Stimulated activated effector memory CD8-positive, alpha-beta T cell treated with anti-CD3 and anti-CD28 coated beads, Interleukin-12 subunit alpha, Interleukin-12 subunit beta, amount 100 ng/mL, for 72 hours (primary cell): Measurements from ENCODE around the gene TRIM13.
"Not testable (repeated sequence)": the region's sequence is repeated elsewhere in the genome, so short reads cannot be mapped to it uniquely, and the experiment has no call there.

Experiments used
- ATAC-seq: fragments of 150-1000 bp; cut with Tn5 transposase; 2 replicates; pipeline ENCODE4 v1.10.0; 2021
- DNase-seq, 2 donors: peaks; one replicate each; pipeline ENCODE4 v3.0.0; 2021 to 2022; ENCODE audit warnings: low spot score in 2 of 2
- H3K27ac Mint-ChIP-seq: one replicate; pipeline ENCODE4 v1.8.0; 2022; ENCODE audit warnings: mild to moderate bottlenecking, mixed read lengths
- H3K36me3 Mint-ChIP-seq: one replicate; pipeline ENCODE4 v1.8.0; 2022; ENCODE audit warnings: mild to moderate bottlenecking, mixed read lengths
- H3K4me1 Mint-ChIP-seq: one replicate; pipeline ENCODE4 v1.8.0; 2022; ENCODE audit warnings: mixed read lengths
- H3K4me3 Mint-ChIP-seq: one replicate; pipeline ENCODE4 v1.8.0; 2022; ENCODE audit warnings: mild to moderate bottlenecking, mixed read lengths
- H3K9me3 Mint-ChIP-seq: one replicate; pipeline ENCODE4 v1.8.0; 2022; ENCODE audit warnings: mixed read lengths

The TRIM13 gene

GRCh38 chr13:50015750-50016149 is 18.9 kb downstream of the TRIM13 start:
- H3K27ac Mint-ChIP-seq = no peak overlapping the region
- H3K4me3 Mint-ChIP-seq = no peak overlapping the region
- H3K36me3 Mint-ChIP-seq = peaks cover 78% of the 10 kb centered on the region
- ATAC-seq (no peak), DNase-seq (no peak)
- H3K9me3 Mint-ChIP-seq = no peaks in the 10 kb centered on the region
- peaks cover 6% of the 10 kb centered on the region for H3K4me1 Mint-ChIP-seq

- Mint-ChIP-seq H3K9me3 (no peaks in the 10 kb centered on the region), H3K4me1 (peaks cover 6% of the 10 kb centered on the region), H3K4me3 (no peak overlapping the region), H3K36me3 (peaks cover 78% of the 10 kb centered on the region), H3K27ac (no peak overlapping the region)
- no peak for ATAC-seq
- DNase-seq = no peak
These were observed 19.6 kb downstream of the TRIM13 start for GRCh38 chr13:50016444-50016843.

GRCh38 chr13:50017819-50018218 is 21.0 kb downstream of the TRIM13 start:
- H3K4me1 Mint-ChIP-seq = peaks cover 6% of the 10 kb centered on the region
- H3K27ac Mint-ChIP-seq = no peak overlapping the region

GRCh38 chr13:50025436-50025835 is 28.6 kb downstream of the TRIM13 start:
- no peaks in the 10 kb centered on the region for H3K9me3 Mint-ChIP-seq
- DNase-seq (no peak), ATAC-seq (no peak)
- H3K4me1 Mint-ChIP-seq = no peaks in the 10 kb centered on the region
- no peak overlapping the region for H3K27ac Mint-ChIP-seq
- H3K36me3 Mint-ChIP-seq = peaks cover 63% of the 10 kb centered on the region
- no peak overlapping the region for H3K4me3 Mint-ChIP-seq

More at GRCh38 chr13:50017819-50018218, 21.0 kb downstream of the TRIM13 start:
- Mint-ChIP-seq H3K4me3 (no peak overlapping the region), H3K36me3 (peaks cover 76% of the 10 kb centered on the region), H3K9me3 (no peaks in the 10 kb centered on the region)
- no peak for DNase-seq
- ATAC-seq = no peak

- H3K36me3 Mint-ChIP-seq = peaks cover 49% of the 10 kb centered on the region
- no peaks in the 10 kb centered on the region for H3K9me3 Mint-ChIP-seq
- no peaks in the 10 kb centered on the region for H3K4me1 Mint-ChIP-seq
- DNase-seq = no peak
- no peak overlapping the region for H3K27ac Mint-ChIP-seq
- no peak for ATAC-seq
- no peak overlapping the region for H3K4me3 Mint-ChIP-seq
These were observed 30.1 kb downstream of the TRIM13 start for GRCh38 chr13:50026788-50027473.

- no peak for ATAC-seq
- no peak overlapping the region for H3K27ac Mint-ChIP-seq
- no peak overlapping the region for H3K4me3 Mint-ChIP-seq
- H3K36me3 Mint-ChIP-seq = peaks cover 20% of the 10 kb centered on the region
- no peaks in the 10 kb centered on the region for H3K4me1 Mint-ChIP-seq
- no peaks in the 10 kb centered on the region for H3K9me3 Mint-ChIP-seq
- no peak for DNase-seq
These were observed 33.5 kb downstream of the TRIM13 start for GRCh38 chr13:50030315-50030714.

GRCh38 chr13:50033725-50034124 is 36.9 kb downstream of the TRIM13 start:
- Mint-ChIP-seq H3K4me3 (no peak overlapping the region), H3K36me3 (peaks cover 7% of the 10 kb centered on the region), H3K4me1 (no peaks in the 10 kb centered on the region), H3K27ac (no peak overlapping the region), H3K9me3 (no peaks in the 10 kb centered on the region)
- ATAC-seq (no peak), DNase-seq (no peak)

GRCh38 chr13:50037788-50038187 is 40.9 kb downstream of the TRIM13 start:
- Mint-ChIP-seq H3K36me3 (peaks cover 45% of the 10 kb centered on the region), H3K27ac (peak overlapping the region; percentile 20), H3K4me1 (no peaks in the 10 kb centered on the region), H3K9me3 (no peaks in the 10 kb centered on the region), H3K4me3 (no peak overlapping the region)
- DNase-seq (no peak), ATAC-seq (no peak)

- no peak for DNase-seq
- Mint-ChIP-seq H3K27ac (peak overlapping the region; percentile 20), H3K9me3 (no peaks in the 10 kb centered on the region), H3K4me1 (no peaks in the 10 kb centered on the region), H3K4me3 (no peak overlapping the region), H3K36me3 (peaks cover 50% of the 10 kb centered on the region)
- ATAC-seq = no peak
These were observed 41.4 kb downstream of the TRIM13 start for GRCh38 chr13:50038266-50038665.

GRCh38 chr13:50052478-50052877 is 55.6 kb downstream of the TRIM13 start:
- H3K27ac Mint-ChIP-seq = peak overlapping the region; percentile 1
- peaks cover 12% of the 10 kb centered on the region for H3K4me1 Mint-ChIP-seq

GRCh38 chr13:50053844-50054243 is 57.0 kb downstream of the TRIM13 start:
- Mint-ChIP-seq H3K4me1 (peaks cover 12% of the 10 kb centered on the region), H3K4me3 (no peak overlapping the region), H3K27ac (no peak overlapping the region), H3K9me3 (no peaks in the 10 kb centered on the region), H3K36me3 (peaks cover 92% of the 10 kb centered on the region)
- no peak for DNase-seq
- no peak for ATAC-seq

More at GRCh38 chr13:50052478-50052877, 55.6 kb downstream of the TRIM13 start:
- Mint-ChIP-seq H3K4me3 (no peak overlapping the region), H3K36me3 (peaks cover 92% of the 10 kb centered on the region), H3K9me3 (no peaks in the 10 kb centered on the region)
- no peak for DNase-seq
- ATAC-seq = no peak

- no peak overlapping the region for H3K27ac Mint-ChIP-seq
- ATAC-seq (no peak), DNase-seq (no peak)
- peaks cover 12% of the 10 kb centered on the region for H3K4me1 Mint-ChIP-seq
- no peaks in the 10 kb centered on the region for H3K9me3 Mint-ChIP-seq
- peaks cover 92% of the 10 kb centered on the region for H3K36me3 Mint-ChIP-seq
- H3K4me3 Mint-ChIP-seq = no peak overlapping the region
These were observed 58.6 kb downstream of the TRIM13 start for GRCh38 chr13:50055454-50055853.

GRCh38 chr13:50060718-50061117 is 63.9 kb downstream of the TRIM13 start:
- Mint-ChIP-seq H3K4me3 (no peak overlapping the region), H3K36me3 (peaks cover 89% of the 10 kb centered on the region), H3K4me1 (peaks cover 1% of the 10 kb centered on the region), H3K9me3 (no peaks in the 10 kb centered on the region), H3K27ac (no peak overlapping the region)
- DNase-seq (no peak), ATAC-seq (no peak)

- not testable (repeated sequence) for H3K9me3 Mint-ChIP-seq, H3K27ac Mint-ChIP-seq, ATAC-seq, H3K4me1 Mint-ChIP-seq, DNase-seq, H3K4me3 Mint-ChIP-seq
- peaks cover 93% of the 10 kb centered on the region for H3K36me3 Mint-ChIP-seq
These were observed 65.5 kb downstream of the TRIM13 start for GRCh38 chr13:50062336-50062735.

- Mint-ChIP-seq H3K36me3 (peaks cover 95% of the 10 kb centered on the region), H3K9me3 (no peaks in the 10 kb centered on the region), H3K4me1 (peaks cover 5% of the 10 kb centered on the region), H3K27ac (no peak overlapping the region), H3K4me3 (no peak overlapping the region)
- ATAC-seq (no peak), DNase-seq (no peak)
These were observed 68.9 kb downstream of the TRIM13 start for GRCh38 chr13:50065712-50066111.
